ENCODE results near the gene PCYOX1L.

GRCh38 chr5:149382517-149383220 lies 24.8 kb downstream of the PCYOX1L start:
- TF ChIP-seq POLR2A (IDR thresholded peaks at IDR 0.05): no peak
- TF ChIP-seq CTCF (IDR thresholded peaks at IDR 0.05): no peak
